KMS-11 (cell line): ENCODE data around the gene THAP5.

Experiments used
- H2AFZ ChIP-seq: fragments of 200-600 bp; sonication (generic); 2 replicates; pipeline ENCODE4 v1.6.1; 2016; ENCODE audit warnings: antibody characterized with exemption, mixed run types, low read depth
- H3K27ac ChIP-seq: fragments of 200-600 bp; sonication (generic); 2 replicates; pipeline ENCODE4 v1.6.1; 2016; ENCODE audit warnings: mild to moderate bottlenecking, mixed run types
- H3K27me3 ChIP-seq: fragments of 200-600 bp; sonication (generic); 2 replicates; pipeline ENCODE4 v1.6.1; 2017; ENCODE audit warnings: mild to moderate bottlenecking, low read depth, mixed run types, moderate library complexity; ENCODE audit not compliant: insufficient read depth
- H3K36me3 ChIP-seq: fragments of 200-600 bp; sonication (generic); 2 replicates; pipeline ENCODE4 v1.6.1; 2017; ENCODE audit warnings: mild to moderate bottlenecking, mixed run types; ENCODE audit not compliant: insufficient read depth
- H3K4me1 ChIP-seq: fragments of 200-600 bp; sonication (generic); 2 replicates; pipeline ENCODE4 v1.6.1; 2016; ENCODE audit warnings: mild to moderate bottlenecking, low read depth, mixed run types; ENCODE audit not compliant: poor library complexity, severe bottlenecking
- H3K4me2 ChIP-seq: fragments of 200-600 bp; sonication (generic); 2 replicates; pipeline ENCODE4 v1.7.0; 2016; ENCODE audit warnings: mild to moderate bottlenecking, mixed run types
- H3K4me3 ChIP-seq: fragments of 200-600 bp; sonication (generic); IDR thresholded peaks from 2 replicates; pipeline ENCODE4 v1.6.1; 2017; ENCODE audit warnings: low read depth, low read length, mixed read lengths; ENCODE audit not compliant: insufficient read depth
- H3K79me2 ChIP-seq: fragments of 200-600 bp; sonication (generic); 2 replicates; pipeline ENCODE4 v1.6.1; 2016; ENCODE audit warnings: low read depth, mixed run types; ENCODE audit not compliant: insufficient read depth
- H3K9ac ChIP-seq: fragments of 200-600 bp; sonication (generic); 2 replicates; pipeline ENCODE4 v1.6.1; 2016; ENCODE audit warnings: mild to moderate bottlenecking, mixed run types
- H4K20me1 ChIP-seq: fragments of 200-600 bp; sonication (generic); 2 replicates; pipeline ENCODE4 v1.6.1; 2016; ENCODE audit warnings: mild to moderate bottlenecking, mixed run types; ENCODE audit not compliant: insufficient read depth
- TF ChIP-seq, protein P1 (sequence below): fragments of 200-600 bp; sonication (generic); conservative IDR thresholded peaks from 2 replicates; pipeline ENCODE4 v1.6.1; 2017; ENCODE audit warnings: low read depth, mild to moderate bottlenecking, antibody characterized with exemption, low read length, moderate library complexity, mixed read lengths

THAP5 gene

DNA sequence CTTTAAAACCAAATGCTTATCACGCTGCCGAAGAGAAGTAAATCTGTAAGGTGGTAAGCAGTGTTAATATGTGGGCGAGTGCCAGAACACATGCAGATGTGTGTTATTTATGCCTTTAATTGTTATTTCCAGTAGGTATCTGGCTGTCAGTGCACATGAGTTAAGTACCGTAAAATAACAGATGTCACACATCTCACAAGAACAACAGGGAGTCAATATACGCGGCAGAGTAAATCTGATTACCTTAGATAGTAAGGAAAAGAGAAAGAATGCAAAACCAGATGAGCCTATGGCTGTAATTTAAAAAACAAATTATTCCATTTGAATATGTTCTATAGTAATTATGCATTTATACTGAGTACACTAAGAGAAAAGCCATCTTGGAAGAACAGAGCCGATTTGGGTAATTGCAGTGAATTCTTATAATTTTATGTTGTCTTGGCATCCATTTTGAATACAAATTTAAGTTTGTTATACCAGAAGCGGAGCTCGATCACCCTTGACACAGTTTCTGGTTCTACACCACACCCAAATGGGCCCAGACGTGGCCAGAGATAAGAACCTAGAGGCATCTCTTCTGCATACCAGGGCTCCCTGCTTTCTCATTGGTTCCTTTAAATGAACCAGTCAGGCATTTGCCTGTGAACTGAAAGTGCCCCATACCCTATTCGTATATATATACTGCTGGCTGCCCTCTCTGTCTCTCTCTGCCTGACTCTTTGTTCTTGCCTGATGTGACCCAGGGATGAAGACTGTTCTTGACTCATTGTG lies 35.0 kb upstream of the THAP5 start:
- Histone ChIP-seq H3K4me1 (peaks cover 42% of the 10 kb centered on the region), H3K9ac (peak overlapping the region; percentile 24; the same call in 1 of the 2 replicates), H3K4me2 (peak overlapping the region; percentile 59), H3K27ac (peak overlapping the region; percentile 31; the same call in 1 of the 2 replicates), H3K79me2 (no peaks in the 10 kb centered on the region), H3K4me3 (no peak overlapping the region), H3K27me3 (no peaks in the 10 kb centered on the region), H3K36me3 (no peaks in the 10 kb centered on the region), H4K20me1 (no peaks in the 10 kb centered on the region), H2AFZ (peak overlapping the region; percentile 18; the same call in 1 of the 2 replicates)
- TF ChIP-seq, protein P1, sequence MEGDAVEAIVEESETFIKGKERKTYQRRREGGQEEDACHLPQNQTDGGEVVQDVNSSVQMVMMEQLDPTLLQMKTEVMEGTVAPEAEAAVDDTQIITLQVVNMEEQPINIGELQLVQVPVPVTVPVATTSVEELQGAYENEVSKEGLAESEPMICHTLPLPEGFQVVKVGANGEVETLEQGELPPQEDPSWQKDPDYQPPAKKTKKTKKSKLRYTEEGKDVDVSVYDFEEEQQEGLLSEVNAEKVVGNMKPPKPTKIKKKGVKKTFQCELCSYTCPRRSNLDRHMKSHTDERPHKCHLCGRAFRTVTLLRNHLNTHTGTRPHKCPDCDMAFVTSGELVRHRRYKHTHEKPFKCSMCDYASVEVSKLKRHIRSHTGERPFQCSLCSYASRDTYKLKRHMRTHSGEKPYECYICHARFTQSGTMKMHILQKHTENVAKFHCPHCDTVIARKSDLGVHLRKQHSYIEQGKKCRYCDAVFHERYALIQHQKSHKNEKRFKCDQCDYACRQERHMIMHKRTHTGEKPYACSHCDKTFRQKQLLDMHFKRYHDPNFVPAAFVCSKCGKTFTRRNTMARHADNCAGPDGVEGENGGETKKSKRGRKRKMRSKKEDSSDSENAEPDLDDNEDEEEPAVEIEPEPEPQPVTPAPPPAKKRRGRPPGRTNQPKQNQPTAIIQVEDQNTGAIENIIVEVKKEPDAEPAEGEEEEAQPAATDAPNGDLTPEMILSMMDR = no peak; the same call in 1 of the 2 replicates

DNA sequence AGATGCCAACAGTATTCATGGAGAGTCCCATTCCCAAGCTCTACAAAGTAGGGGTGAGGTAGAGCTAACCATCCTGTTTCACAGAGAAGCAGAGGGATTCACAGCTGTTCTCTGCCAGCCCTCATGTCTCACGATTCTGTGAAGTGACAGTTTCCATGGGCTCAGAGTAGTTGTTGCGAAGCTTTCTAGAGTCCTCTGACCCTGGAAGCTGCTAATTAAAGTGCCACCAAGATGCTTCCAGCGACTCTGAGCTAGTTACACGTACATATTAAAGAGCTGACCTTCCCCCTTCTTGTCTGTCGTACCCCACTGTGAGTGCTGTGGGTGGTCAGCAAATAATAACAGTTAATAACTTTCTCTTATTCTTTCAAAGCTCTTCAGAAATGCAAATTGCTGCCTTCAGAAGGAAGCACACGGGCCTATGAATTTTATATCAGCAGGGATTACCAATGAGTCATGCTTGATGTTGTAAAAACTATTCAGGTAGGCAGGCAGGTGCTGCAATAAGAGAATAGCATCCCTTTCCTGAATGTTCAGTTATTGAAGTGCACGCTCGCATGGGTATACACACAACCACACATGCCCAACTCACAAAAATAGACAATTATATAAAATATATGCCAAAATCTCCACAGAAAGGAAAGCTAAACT lies 34.3 kb upstream of the THAP5 start:
- Histone ChIP-seq H3K27ac (no peak overlapping the region), H4K20me1 (no peaks in the 10 kb centered on the region), H3K4me1 (peaks cover 42% of the 10 kb centered on the region), H3K27me3 (no peaks in the 10 kb centered on the region), H3K36me3 (no peaks in the 10 kb centered on the region), H3K9ac (no peak overlapping the region), H3K4me2 (peak overlapping the region; percentile 59; the same call in 1 of the 2 replicates), H3K79me2 (no peaks in the 10 kb centered on the region), H2AFZ (no peak overlapping the region), H3K4me3 (no peak overlapping the region)
- TF ChIP-seq, protein P1 = no peak

DNA sequence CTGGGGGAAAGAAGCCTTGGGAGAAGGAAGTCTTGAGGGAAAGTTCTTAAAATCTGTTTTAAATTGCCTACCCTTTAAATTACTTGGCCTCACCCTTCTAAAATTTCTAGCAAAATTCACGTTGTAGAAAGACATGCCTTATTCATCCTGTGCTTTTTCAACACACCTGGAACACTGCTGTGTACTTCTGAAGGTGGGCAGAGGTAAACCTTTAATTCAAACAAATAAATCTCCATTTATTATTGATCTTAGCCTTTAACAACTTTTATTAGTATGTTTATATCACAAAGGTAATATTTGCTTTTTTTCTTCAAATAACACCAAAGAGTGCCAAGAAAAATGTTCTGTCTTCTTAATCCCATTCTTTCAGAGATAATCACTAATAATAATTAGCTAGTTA lies 30.9 kb upstream of the THAP5 start:
- Histone ChIP-seq H3K4me2 (no peak overlapping the region), H3K4me1 (peaks cover 21% of the 10 kb centered on the region), H2AFZ (no peak overlapping the region), H4K20me1 (no peaks in the 10 kb centered on the region), H3K79me2 (no peaks in the 10 kb centered on the region), H3K27ac (no peak overlapping the region), H3K4me3 (no peak overlapping the region), H3K27me3 (no peaks in the 10 kb centered on the region), H3K36me3 (no peaks in the 10 kb centered on the region), H3K9ac (no peak overlapping the region)
- TF ChIP-seq, protein P1 = no peak

DNA sequence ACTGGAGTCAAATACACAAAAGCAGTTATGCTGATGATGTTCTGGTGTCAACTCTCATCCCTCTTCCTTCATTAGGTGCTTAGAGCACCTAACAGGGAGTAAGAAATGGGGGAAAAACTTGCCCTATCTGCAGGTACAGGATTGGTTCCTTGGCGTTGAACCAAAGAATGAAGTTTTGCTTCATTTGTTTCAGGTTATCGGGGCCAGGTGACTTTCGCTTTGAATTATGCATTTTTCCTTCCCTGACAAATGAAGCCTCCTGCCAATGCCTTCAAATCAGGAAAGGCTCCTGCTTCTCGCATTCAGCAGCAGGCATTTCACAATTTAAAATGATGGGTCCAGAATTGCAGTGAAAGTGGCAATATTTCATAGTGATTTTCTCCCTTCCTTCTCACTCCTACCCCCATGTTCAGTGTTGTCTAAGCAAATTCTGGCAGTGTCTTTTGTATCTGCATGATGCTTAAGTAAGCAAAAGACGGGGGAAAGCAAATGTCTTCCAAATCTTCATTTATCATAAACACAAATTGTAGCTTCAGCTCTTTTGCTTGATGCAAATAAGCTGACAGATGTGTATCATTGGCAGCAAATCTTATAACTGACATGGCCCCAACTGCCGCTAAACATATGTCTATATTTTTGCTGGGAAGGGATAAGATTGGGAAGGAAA lies 29.5 kb upstream of the THAP5 start:
- Histone ChIP-seq H4K20me1 (no peaks in the 10 kb centered on the region), H3K4me1 (peaks cover 7% of the 10 kb centered on the region), H3K9ac (no peak overlapping the region), H3K27ac (no peak overlapping the region), H3K79me2 (no peaks in the 10 kb centered on the region), H3K4me3 (no peak overlapping the region), H3K4me2 (no peak overlapping the region), H3K27me3 (no peaks in the 10 kb centered on the region), H3K36me3 (no peaks in the 10 kb centered on the region), H2AFZ (no peak overlapping the region)
- TF ChIP-seq, protein P1 = no peak
